OCI-LY7 (cell line): Measurements from ENCODE around the gene CCDC27. TPM values are rescaled to one million over a fixed set of nuclear protein-coding genes. Genes with fewer than 3 reads are reported as not detected.

ENCODE experiments used
- BruUV-seq: library from RNA; stranded (reverse); fragments of 400-500 nt; replicated peaks from 2 replicates; lab custom pipeline; 2021; lab: Mats Ljungman, UMichigan
- CTCF ChIA-PET: fragments of 300-600 bp; sonication (Branson Sonifier 250); formaldehyde crosslinking; loops from one replicate; lab custom pipeline; 2022; ENCODE audit warnings: antibody characterized with exemption; ENCODE audit not compliant: unreplicated experiment; lab: Charles Lee
- POLR2A ChIA-PET: fragments of 300-600 bp; sonication (Branson Sonifier 250); formaldehyde crosslinking; loops from one replicate; lab custom pipeline; 2022; ENCODE audit warnings: antibody characterized with exemption; lab: Charles Lee
- DNase-seq: peaks from one replicate; pipeline ENCODE4 v3.0.0-alpha.2; 2015; ENCODE audit warnings: low spot score
- H2AFZ ChIP-seq: fragments of 200-600 bp; sonication (generic), shearing (Covaris generic); 2 replicates; pipeline ENCODE4 v1.6.1; 2014; ENCODE audit warnings: mild to moderate bottlenecking, antibody characterized with exemption, low read length, moderate library complexity
- H3K27ac ChIP-seq: fragments of 200-600 bp; sonication (generic); 2 replicates; pipeline ENCODE4 v1.5.1; 2014; ENCODE audit warnings: mixed run types, low read depth, mild to moderate bottlenecking, moderate library complexity, low read length, inconsistent platforms; ENCODE audit not compliant: poor library complexity, severe bottlenecking
- H3K36me3 ChIP-seq: fragments of 200-600 bp; sonication (generic); 2 replicates; pipeline ENCODE4 v1.6.1; 2014; ENCODE audit warnings: mild to moderate bottlenecking, antibody characterized with exemption, low read length, moderate library complexity, mixed read lengths; ENCODE audit not compliant: insufficient read depth
- H3K4me1 ChIP-seq: fragments of 200-600 bp; sonication (generic); 2 replicates; pipeline ENCODE4 v1.5.1; 2014; ENCODE audit warnings: mild to moderate bottlenecking, low read length; ENCODE audit not compliant: insufficient read depth, poor library complexity, severe bottlenecking
- H3K4me2 ChIP-seq: fragments of 200-600 bp; sonication (generic); 2 replicates; pipeline ENCODE4 v1.6.1; 2014; ENCODE audit warnings: mild to moderate bottlenecking, low read length
- H3K4me3 ChIP-seq: fragments of 200-600 bp; sonication (generic); 2 replicates; pipeline ENCODE4 v1.5.1; 2014; ENCODE audit warnings: mild to moderate bottlenecking, low read depth, low read length; ENCODE audit not compliant: poor library complexity, severe bottlenecking
- H3K79me2 ChIP-seq: fragments of 200-600 bp; sonication (generic); 2 replicates; pipeline ENCODE4 v1.6.1; 2016; ENCODE audit warnings: low read depth, mild to moderate bottlenecking, low read length, moderate library complexity, mixed read lengths; ENCODE audit not compliant: insufficient read depth
- H3K9me2 ChIP-seq: fragments of 200-600 bp; sonication (generic); 2 replicates; pipeline ENCODE4 v1.6.1; 2016; ENCODE audit warnings: mild to moderate bottlenecking, low read length, mixed read lengths; ENCODE audit not compliant: insufficient read depth
- H3K9me3 ChIP-seq: fragments of 200-600 bp; sonication (generic); 2 replicates; pipeline ENCODE4 v1.6.1; 2014; ENCODE audit warnings: mild to moderate bottlenecking, mixed run types, low read length, mixed read lengths
- H4K20me1 ChIP-seq: fragments of 200-600 bp; sonication (generic); 2 replicates; pipeline ENCODE4 v1.6.1; 2014; ENCODE audit warnings: mild to moderate bottlenecking, antibody characterized with exemption, low read length, moderate library complexity, mixed read lengths; ENCODE audit not compliant: insufficient read depth
- CTCF ChIP-seq: fragments of 200-600 bp; sonication (generic); conservative IDR thresholded peaks from 2 replicates; pipeline ENCODE4 v1.5.1; 2014; ENCODE audit warnings: mild to moderate bottlenecking, antibody characterized with exemption, low read length, moderate library complexity, mixed read lengths
- EZH2phosphoT487 ChIP-seq: fragments of 200-600 bp; sonication (generic); IDR thresholded peaks from 2 replicates; pipeline ENCODE4 v1.6.1; 2018; ENCODE audit warnings: low read depth, borderline replicate concordance, mild to moderate bottlenecking, mixed run types, antibody characterized with exemption, low read length, moderate library complexity, mixed read lengths
- intact Hi-C: fragments of 100-400 bp; cut with micrococcal nuclease; formaldehyde crosslinking; loops from one replicate; pipeline ENCODE4 v1.10.0; 2022; ENCODE audit not compliant: unreplicated experiment
- total RNA-seq, 2 experiments: library from RNA; depleted of rRNA in 1 of 2; stranded (reverse); fragments of >200 nt in 1 of 2; shearing (Covaris generic) in 1 of 2; gene quantifications; 2 replicates each; pipeline ENCODE4 v1.2.3, GENCODE V29; 2014 to 2022

Gene CCDC27
- total RNA-seq, 2 experiments from 2014 or later = not detected

GRCh38 chr1:3729594-3730542 is 22.4 kb upstream of the CCDC27 start:
- BruUV-seq = no TSS peak
- intact Hi-C loops = no loop called here
- POLR2A ChIA-PET = no interaction called here
- no peaks in the 10 kb centered on the region for H3K79me2 ChIP-seq
- H3K9me3 ChIP-seq = no peaks in the 10 kb centered on the region
- TF ChIP-seq CTCF = no peak
- no peak for TF ChIP-seq EZH2phosphoT487
- CTCF ChIA-PET = no interaction called here
- DNase-seq = no peak
- no peaks in the 10 kb centered on the region for H3K9me2 ChIP-seq
- H4K20me1 ChIP-seq = no peaks in the 10 kb centered on the region
- H3K27ac ChIP-seq = no peak overlapping the region
- no peaks in the 10 kb centered on the region for H3K36me3 ChIP-seq
- H2AFZ ChIP-seq = no peak overlapping the region
- no peaks in the 10 kb centered on the region for H3K4me1 ChIP-seq
- no peak overlapping the region for H3K4me2 ChIP-seq
- no peak overlapping the region for H3K4me3 ChIP-seq

- no peak for DNase-seq
- Histone ChIP-seq H3K4me1 (no peaks in the 10 kb centered on the region), H3K9me2 (no peaks in the 10 kb centered on the region), H3K4me2 (no peak overlapping the region), H3K9me3 (no peaks in the 10 kb centered on the region), H3K36me3 (no peaks in the 10 kb centered on the region), H3K79me2 (no peaks in the 10 kb centered on the region), H2AFZ (no peak overlapping the region), H3K27ac (no peak overlapping the region), H3K4me3 (no peak overlapping the region), H4K20me1 (no peaks in the 10 kb centered on the region)
- no peak for TF ChIP-seq CTCF
- TF ChIP-seq EZH2phosphoT487 = no peak
- intact Hi-C loops = no loop called here
- POLR2A ChIA-PET = no interaction called here
- CTCF ChIA-PET = no interaction called here
- BruUV-seq = no TSS peak
Observed at GRCh38 chr1:3730543-3731247, 21.6 kb upstream of the CCDC27 start.
